CD4-positive, alpha-beta T cell treated with Interferon alpha-2 for 1 hour (primary cell): ENCODE data around the gene RASL10A.
A peak's percentile ranks its signal among the peaks of the same experiment; 100 is the strongest.

Source experiments
- DNase-seq, 2 donors: peaks; one replicate each; pipeline ENCODE4 v3.0.0-alpha.2; 2020 to 2022

RASL10A gene

GRCh38 chr22:29316141-29316828 lies 788 bp upstream of the RASL10A start:
- DNase-seq: no peak

- DNase-seq: no peak
Observed at GRCh38 chr22:29314537-29315285, 786 bp downstream of the RASL10A start.

- no peak for DNase-seq
Observed at GRCh38 chr22:29313576-29314466, 1.7 kb downstream of the RASL10A start.

GRCh38 chr22:29313126-29313575 lies 2.3 kb downstream of the RASL10A start:
- peak; percentile 13 to 18 for DNase-seq

- DNase-seq: no peak
Observed at GRCh38 chr22:29312218-29313125, 3.0 kb downstream of the RASL10A start.

GRCh38 chr22:29311464-29312217 lies 3.9 kb downstream of the RASL10A start:
- DNase-seq: no peak

- DNase-seq: peak; percentile 60 to 86
Observed at GRCh38 chr22:29310863-29311339, 4.6 kb downstream of the RASL10A start.

GRCh38 chr22:29310065-29310862 lies 5.2 kb downstream of the RASL10A start:
- no peak for DNase-seq

- DNase-seq: no peak
Observed at GRCh38 chr22:29309332-29310064, 6.0 kb downstream of the RASL10A start.

- peak in 1 of 2 donors; percentile 28 for DNase-seq
Observed at GRCh38 chr22:29308791-29309262, 6.7 kb downstream of the RASL10A start.

- no peak for DNase-seq
Observed at GRCh38 chr22:29308148-29308790, 7.2 kb downstream of the RASL10A start.

- DNase-seq: no peak
Observed at GRCh38 chr22:29307596-29308147, 7.8 kb downstream of the RASL10A start.

- peak in 1 of 2 donors; percentile 30 for DNase-seq
Observed at GRCh38 chr22:29306835-29307595, 8.5 kb downstream of the RASL10A start.

GRCh38 chr22:29306175-29306834 lies 9.2 kb downstream of the RASL10A start, which contains the start of gene GAS2L1:
GAS2L1 (plus strand) TSS chr22:29306650; CDS start chr22:29308106, 1,456 bp downstream.
- peak; percentile 34 to 49 for DNase-seq

GRCh38 chr22:29305836-29306174 lies 9.7 kb downstream of the RASL10A start:
- DNase-seq: no peak

- no peak for DNase-seq
Observed at GRCh38 chr22:29302681-29303465, 12.6 kb downstream of the RASL10A start.

- DNase-seq: no peak
Observed at GRCh38 chr22:29302402-29302680, 13.2 kb downstream of the RASL10A start.
